ENCODE data around the gene RASD1.

DNA sequence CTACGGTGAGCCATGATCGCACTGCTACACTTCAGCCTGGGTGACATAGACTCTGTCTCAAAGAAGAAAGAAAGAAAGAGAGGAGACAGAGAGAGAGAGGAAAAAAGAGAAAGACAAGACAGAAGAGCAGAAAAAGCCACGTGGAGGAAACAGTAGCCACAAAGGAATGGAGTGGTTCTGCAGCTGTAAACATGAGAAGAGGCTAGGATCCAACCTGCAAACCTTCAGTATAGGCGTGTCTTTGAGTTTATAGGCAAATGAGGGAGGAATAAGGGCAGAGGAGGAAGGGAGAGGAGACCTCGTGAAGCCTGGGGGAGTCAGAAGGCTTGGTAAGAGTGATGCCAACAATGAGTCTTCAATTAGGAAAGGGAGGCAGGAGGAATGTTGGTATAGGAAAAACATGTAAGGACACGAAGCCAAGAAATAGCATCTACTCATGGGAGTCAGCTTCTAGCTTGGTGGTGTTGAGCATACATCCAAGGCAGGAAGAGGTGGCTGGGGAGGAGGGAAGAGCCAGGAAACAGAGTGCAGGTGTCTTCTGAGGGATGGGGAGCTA is 15.5 kb downstream of the RASD1 start:
- TF ChIP-seq, protein P1, sequence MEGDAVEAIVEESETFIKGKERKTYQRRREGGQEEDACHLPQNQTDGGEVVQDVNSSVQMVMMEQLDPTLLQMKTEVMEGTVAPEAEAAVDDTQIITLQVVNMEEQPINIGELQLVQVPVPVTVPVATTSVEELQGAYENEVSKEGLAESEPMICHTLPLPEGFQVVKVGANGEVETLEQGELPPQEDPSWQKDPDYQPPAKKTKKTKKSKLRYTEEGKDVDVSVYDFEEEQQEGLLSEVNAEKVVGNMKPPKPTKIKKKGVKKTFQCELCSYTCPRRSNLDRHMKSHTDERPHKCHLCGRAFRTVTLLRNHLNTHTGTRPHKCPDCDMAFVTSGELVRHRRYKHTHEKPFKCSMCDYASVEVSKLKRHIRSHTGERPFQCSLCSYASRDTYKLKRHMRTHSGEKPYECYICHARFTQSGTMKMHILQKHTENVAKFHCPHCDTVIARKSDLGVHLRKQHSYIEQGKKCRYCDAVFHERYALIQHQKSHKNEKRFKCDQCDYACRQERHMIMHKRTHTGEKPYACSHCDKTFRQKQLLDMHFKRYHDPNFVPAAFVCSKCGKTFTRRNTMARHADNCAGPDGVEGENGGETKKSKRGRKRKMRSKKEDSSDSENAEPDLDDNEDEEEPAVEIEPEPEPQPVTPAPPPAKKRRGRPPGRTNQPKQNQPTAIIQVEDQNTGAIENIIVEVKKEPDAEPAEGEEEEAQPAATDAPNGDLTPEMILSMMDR (IDR thresholded peaks at IDR 0.05), result no peak
- TF ChIP-seq POLR2A (IDR thresholded peaks at IDR 0.05), result no peak

Measured in lower leg skin (tissue), 3 donors.